ENCODE results near the gene EHD4.

The EHD4 gene

DNA sequence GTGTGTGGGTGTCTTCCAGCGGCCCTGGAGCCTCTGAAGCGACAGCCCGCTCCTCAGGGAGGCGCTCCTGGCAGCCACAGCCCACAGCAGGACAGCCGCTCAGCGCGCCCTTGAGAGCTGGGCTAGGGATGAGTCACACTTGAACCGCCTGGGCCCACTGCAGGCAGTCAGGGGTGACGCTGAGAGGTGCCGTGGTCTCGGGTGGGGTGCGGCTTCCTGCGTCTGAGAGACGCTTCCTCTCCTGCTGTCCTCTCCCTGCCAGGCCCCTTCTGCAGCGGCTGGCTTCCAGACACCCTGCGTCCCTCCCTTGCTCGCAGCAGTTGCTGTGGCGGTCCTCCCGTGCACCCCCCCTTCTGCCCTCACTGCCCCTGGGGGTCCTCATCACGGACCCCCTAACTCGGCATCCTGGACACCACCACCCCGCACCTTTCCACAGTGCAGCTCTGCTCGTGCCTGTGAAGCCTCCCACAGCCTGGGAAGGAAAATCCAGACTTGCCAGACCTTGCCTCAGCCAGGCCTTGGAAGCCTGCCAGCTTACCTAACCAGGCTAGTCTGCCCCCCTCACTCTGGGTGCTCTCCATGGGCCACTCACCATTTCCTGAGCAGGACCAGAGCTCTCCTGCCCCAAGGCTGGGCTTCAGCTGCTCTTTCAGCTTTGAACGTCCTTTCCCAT lies 77.4 kb downstream of the EHD4 start:
- DNase-seq (ENCODE audit: low read depth): peak; percentile 88
- H3K4me3 ChIP-seq (ENCODE audit: low read depth, low read length): no peak overlapping the region
- TF ChIP-seq, protein P1, sequence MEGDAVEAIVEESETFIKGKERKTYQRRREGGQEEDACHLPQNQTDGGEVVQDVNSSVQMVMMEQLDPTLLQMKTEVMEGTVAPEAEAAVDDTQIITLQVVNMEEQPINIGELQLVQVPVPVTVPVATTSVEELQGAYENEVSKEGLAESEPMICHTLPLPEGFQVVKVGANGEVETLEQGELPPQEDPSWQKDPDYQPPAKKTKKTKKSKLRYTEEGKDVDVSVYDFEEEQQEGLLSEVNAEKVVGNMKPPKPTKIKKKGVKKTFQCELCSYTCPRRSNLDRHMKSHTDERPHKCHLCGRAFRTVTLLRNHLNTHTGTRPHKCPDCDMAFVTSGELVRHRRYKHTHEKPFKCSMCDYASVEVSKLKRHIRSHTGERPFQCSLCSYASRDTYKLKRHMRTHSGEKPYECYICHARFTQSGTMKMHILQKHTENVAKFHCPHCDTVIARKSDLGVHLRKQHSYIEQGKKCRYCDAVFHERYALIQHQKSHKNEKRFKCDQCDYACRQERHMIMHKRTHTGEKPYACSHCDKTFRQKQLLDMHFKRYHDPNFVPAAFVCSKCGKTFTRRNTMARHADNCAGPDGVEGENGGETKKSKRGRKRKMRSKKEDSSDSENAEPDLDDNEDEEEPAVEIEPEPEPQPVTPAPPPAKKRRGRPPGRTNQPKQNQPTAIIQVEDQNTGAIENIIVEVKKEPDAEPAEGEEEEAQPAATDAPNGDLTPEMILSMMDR (IDR thresholded peaks at IDR 0.05; ENCODE audit: low read depth, low read length): no peak
- TF ChIP-seq, protein P2, sequence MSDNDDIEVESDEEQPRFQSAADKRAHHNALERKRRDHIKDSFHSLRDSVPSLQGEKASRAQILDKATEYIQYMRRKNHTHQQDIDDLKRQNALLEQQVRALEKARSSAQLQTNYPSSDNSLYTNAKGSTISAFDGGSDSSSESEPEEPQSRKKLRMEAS (IDR thresholded peaks at IDR 0.05; ENCODE audit: low read depth, low read length): no peak
- TF ChIP-seq MYC (IDR thresholded peaks at IDR 0.05; ENCODE audit: low read depth, low read length): no peak
- no peak for TF ChIP-seq POLR2A (IDR thresholded peaks at IDR 0.05; ENCODE audit: extremely low read depth, insufficient read length)

- DNase-seq (ENCODE audit: low read depth): peak; percentile 26
- H3K4me3 ChIP-seq (ENCODE audit: low read depth, low read length): no peak overlapping the region
- TF ChIP-seq POLR2A (IDR thresholded peaks at IDR 0.05; ENCODE audit: extremely low read depth, insufficient read length): no peak
- TF ChIP-seq, protein P2 (IDR thresholded peaks at IDR 0.05; ENCODE audit: low read depth, low read length): no peak
- TF ChIP-seq, protein P1 (IDR thresholded peaks at IDR 0.05; ENCODE audit: low read depth, low read length): no peak
- no peak for TF ChIP-seq MYC (IDR thresholded peaks at IDR 0.05; ENCODE audit: low read depth, low read length)
Observed at GRCh38 chr15:41894251-41894790, 78.0 kb downstream of the EHD4 start.

- H3K4me3 ChIP-seq (ENCODE audit: low read depth, low read length): no peak within 1 kb of the TSS
- no peak for DNase-seq (ENCODE audit: low read depth)
- TF ChIP-seq MYC (IDR thresholded peaks at IDR 0.05; ENCODE audit: low read depth, low read length): no peak
- TF ChIP-seq, protein P1 (IDR thresholded peaks at IDR 0.05; ENCODE audit: low read depth, low read length): no peak
- TF ChIP-seq, protein P2 (IDR thresholded peaks at IDR 0.05; ENCODE audit: low read depth, low read length): no peak
- no peak for TF ChIP-seq POLR2A (IDR thresholded peaks at IDR 0.05; ENCODE audit: extremely low read depth, insufficient read length)
Observed at GRCh38 chr15:41893422-41894250, 78.7 kb downstream of the EHD4 start, which contains the start of gene SPTBN5. Gene SPTBN5 (minus strand): TSS chr15:41894053. CDS start chr15:41893497, 556 bp downstream.

GRCh38 chr15:41892621-41893421 lies 79.5 kb downstream of the EHD4 start:
- DNase-seq (ENCODE audit: low read depth): no peak
- H3K4me3 ChIP-seq (ENCODE audit: low read depth, low read length): no peak overlapping the region
- TF ChIP-seq, protein P1 (IDR thresholded peaks at IDR 0.05; ENCODE audit: low read depth, low read length): no peak
- TF ChIP-seq, protein P2 (IDR thresholded peaks at IDR 0.05; ENCODE audit: low read depth, low read length): no peak
- TF ChIP-seq MYC (IDR thresholded peaks at IDR 0.05; ENCODE audit: low read depth, low read length) (no peak), POLR2A (IDR thresholded peaks at IDR 0.05; ENCODE audit: extremely low read depth, insufficient read length) (no peak)

- no peak overlapping the region for H3K4me3 ChIP-seq (ENCODE audit: low read depth, low read length)
- DNase-seq (ENCODE audit: low read depth): no peak
- TF ChIP-seq, protein P1 (IDR thresholded peaks at IDR 0.05; ENCODE audit: low read depth, low read length): no peak
- TF ChIP-seq POLR2A (IDR thresholded peaks at IDR 0.05; ENCODE audit: extremely low read depth, insufficient read length) (no peak), MYC (IDR thresholded peaks at IDR 0.05; ENCODE audit: low read depth, low read length) (no peak)
- TF ChIP-seq, protein P2 (IDR thresholded peaks at IDR 0.05; ENCODE audit: low read depth, low read length): no peak
Observed at GRCh38 chr15:41891946-41892345, 80.4 kb downstream of the EHD4 start.
